GM21381 (cell line): ENCODE measurements around the gene PIF1.
"Not testable (repeated sequence)": the region's sequence is repeated elsewhere in the genome, so short reads cannot be mapped to it uniquely, and the experiment has no call there.

Experiments
- ATAC-seq: cut with Tn5 transposase; IDR thresholded peaks from one replicate; pipeline ENCODE4 v1.9.1; 2021; ENCODE audit warnings: mild to moderate bottlenecking, moderate library complexity; ENCODE audit not compliant: unreplicated experiment

PIF1 gene

GRCh38 chr15:64847876-64848716 is 22.6 kb upstream of the PIF1 start:
- no peak for ATAC-seq

GRCh38 chr15:64847448-64847847 is 22.0 kb upstream of the PIF1 start:
- ATAC-seq = no peak

GRCh38 chr15:64847016-64847415 is 21.6 kb upstream of the PIF1 start:
- no peak for ATAC-seq

DNA sequence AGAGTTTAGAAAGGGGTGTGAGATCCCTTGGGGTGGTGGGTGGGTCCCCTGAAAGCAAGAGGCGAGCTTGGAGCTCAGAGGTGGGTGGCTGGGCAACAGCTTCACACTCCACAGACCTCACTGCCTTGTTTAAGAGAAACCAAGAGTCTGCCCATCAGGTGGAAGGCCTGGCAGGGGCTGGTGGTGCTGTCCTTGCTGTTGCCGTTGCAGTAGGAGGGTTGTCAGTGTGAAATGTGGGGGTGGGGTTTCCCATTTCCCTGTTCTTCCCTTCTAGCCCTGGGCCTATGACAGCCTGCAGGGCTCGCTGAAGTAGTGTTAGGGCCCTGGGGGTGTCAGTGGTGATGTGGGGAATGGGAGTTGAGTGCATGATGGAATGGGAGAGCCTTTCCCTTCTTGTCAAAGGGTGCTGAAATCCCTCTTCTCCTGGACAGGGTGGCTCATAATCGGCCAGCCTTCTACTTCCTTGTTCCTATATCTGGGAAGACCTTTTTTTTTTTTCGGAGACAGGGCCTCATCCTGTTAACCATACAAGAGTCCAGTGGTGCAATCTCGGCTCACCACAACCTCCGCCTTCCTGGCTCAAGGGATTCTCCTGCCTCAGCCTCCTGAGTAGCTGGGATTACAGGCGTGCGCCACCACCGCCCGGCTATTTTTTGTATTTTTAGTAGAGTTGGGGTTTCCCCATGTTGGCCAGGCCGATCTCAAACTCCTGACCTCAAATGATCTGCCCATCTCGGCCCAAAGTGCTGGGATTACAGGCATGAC is 20.6 kb upstream of the PIF1 start:
- no peak for ATAC-seq

DNA sequence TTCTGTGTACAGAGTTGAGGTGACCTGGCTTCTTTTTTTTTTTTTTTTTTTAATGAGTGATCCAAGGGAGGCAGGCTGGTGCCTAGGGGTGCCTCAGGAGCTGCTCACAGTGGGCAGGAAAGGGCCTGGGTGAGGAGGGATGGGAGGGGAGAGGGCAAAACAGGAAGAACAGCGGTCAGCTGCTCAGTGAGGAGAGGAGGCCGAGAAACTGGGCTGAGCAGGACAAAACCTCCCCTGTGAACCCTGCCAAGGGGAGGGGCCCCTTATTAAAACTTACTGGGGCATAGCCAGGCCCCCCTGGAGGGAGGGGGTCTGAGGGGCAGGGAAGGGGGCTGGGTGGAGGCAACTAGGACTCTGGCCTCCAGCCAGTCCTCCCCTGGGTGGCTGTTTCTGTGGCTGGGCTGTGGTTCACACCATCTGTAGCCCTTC is 19.8 kb upstream of the PIF1 start:
- no peak for ATAC-seq

- no peak for ATAC-seq
These were observed 19.2 kb upstream of the PIF1 start for GRCh38 chr15:64844576-64845145.

DNA sequence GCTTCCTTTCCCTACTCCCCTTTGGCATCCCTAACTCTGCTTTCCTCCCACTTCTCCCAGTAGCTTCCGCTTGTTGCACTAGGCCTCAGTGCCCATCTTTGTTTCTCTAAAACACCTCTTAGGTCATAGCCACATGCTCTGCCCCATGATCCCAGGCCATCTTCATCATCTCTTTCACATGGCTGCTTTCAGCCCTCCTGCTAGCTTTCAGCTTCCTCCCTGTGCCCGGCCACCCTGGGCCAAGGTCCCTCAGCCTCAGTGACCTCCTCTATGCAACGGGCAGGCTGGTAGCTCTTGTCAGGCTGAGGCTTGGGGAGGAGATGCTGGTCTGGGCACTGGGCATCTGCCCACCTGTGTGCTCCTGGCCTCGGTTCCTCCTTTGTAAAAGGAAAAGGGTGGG is 18.5 kb upstream of the PIF1 start:
- ATAC-seq = no peak

DNA sequence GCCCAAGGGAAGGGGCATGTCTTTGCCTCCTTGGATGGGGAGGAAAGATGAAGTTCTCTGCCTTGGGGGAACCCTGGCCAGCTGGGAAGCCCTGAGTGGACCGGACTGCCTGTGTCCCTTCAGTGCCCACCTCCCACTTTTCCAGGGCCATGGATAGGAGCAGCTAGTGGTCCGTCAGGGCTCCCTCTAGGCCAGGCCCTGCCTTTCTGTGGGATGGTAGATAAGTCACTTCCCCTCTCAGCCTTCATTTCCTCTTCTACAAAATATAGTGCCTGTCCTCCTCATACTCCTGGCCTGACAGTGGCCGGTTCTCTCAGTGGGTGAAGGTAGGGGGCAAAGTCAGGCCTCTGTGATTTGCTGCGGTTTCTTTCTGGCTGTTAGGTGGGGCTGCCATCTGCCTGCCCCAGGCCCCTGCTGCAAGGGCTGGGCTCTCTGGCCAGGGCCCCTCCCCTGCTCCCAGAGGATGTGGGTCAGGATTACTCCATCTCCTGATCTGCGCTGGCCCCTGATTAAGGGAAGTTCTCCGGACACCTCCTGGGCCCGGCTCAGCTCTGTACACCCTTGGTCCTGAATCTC is 17.6 kb upstream of the PIF1 start:
- ATAC-seq = no peak

DNA sequence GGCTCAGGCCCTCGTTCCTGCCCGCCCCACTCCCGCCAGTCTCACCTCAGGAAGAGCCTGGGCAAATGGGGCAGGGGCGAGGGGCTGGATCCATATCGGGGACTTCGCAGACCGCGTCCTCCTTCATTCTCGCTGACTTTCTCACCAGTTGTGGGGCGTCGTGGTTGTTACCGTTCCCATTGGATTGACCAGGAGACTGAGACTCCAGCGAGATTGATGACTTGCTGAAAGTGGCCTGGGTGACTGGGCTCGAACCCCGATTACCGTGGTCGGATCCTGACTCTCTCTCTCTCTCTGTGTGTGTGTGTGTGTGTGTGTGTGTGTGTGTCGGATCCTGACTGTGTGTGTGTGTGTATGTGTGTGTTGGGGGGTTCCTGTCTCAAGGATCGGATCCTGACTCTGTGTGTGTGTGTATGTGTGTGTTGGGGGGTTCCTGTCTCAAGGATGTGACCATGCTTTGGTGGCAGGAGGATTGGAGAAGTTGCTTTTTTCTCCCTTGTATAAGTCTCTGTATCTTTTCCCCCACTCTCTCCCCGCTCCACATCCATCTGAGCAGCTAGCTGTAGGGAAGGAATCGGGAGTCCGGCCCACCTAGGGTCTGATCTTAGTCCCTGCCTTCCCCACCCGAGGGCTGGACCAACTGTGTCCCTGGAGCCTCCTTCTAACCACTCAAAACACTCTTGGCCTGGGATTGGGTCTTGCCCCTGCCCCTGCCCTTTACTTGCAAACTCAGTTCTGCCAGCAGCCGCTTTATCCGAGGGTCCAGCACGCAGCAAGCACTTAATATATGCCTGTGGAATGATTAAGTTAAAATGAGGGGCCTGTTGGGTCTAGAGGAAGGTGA is 16.9 kb upstream of the PIF1 start:
- no peak for ATAC-seq

DNA sequence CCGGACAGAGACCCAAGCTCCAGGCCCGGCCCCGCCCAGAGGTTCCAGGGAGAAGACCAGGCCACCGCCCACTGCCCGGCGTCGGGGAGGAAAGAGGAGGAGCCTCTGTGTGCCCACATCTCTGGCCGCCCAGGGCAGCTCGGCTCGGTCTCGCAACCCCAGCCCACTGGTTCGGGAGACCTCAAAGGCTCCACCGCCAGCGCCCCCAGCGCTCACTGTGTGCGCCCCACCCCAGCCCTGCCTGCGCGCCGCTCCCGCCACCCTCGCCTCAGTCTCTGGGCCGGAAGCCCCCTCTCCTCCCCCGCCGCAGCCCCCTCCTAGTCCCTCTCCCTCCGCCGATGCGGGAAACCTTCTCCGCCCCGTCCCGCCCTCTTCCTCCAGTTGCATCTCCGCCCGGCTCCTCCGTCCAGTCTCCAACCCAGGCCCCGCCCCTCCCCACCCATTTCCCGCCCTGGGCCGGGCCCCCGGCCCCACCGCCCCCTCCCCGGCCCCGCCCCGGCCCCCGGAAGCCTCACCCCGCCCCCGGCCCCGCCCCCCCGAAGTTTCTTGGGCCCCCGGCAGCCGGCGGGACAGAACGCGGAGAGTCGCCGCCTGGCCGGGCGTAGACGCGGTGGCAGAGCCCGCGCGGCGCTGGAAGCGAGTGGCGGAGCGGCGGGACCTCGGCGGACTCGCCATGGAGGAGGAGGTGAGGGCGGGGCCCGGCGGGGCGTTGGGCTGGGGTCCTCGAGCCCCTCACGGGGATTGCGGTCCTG is 16.1 kb upstream of the PIF1 start, which contains the start of gene PLEKHO2:
PLEKHO2 (plus strand) TSS at position 572 of the 752 bp plus-strand sequence; CDS start at position 674, 102 bp downstream.
- ATAC-seq = peak; percentile 50

- no peak for ATAC-seq
These were observed 15.6 kb upstream of the PIF1 start for GRCh38 chr15:64841060-64841343.

- no peak for ATAC-seq
These were observed 12.1 kb upstream of the PIF1 start for GRCh38 chr15:64837502-64837901.

DNA sequence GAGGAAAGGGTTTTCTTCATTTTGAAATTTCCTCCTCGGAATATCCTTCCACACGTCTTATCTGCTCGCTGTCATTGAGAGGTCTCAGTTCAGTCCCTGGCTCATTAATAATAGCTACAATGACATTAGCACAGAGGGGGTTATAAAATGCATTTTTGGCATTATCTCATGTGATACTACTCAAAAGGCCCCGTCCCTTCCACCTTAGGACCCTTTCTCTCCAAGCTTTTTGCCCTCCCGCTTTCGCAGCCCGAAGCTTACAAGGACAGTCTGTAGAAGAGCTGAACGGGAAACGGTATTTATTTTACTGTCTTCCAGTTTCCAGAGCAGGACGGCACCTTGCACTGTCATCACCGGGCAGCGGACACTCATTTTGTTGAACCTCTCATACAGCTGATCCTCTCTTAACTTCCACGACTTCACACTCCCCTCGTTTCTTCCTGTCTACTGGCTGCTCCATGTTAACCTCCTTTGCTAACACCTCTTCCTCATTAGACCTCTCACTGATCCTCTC is 10.6 kb upstream of the PIF1 start:
- no peak for ATAC-seq

DNA sequence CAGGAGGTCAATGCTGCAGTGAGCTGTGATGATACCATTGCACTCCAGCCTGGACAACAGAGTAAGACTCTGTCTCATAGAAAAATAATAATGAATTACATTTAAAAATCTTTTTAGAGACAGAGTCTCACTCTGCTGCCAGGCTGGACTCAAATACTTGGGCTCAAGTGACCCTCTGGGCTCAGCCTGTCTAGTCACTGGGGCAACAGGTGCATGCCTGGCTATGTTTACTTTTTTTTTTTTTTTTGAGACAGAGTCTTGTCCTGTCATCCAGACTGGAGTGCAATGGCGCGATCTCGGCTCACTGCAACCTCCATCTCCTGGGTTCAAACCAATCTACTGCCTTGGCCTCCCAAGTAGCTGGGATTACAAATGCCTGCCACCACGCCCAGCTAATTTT is 8.2 kb upstream of the PIF1 start:
- ATAC-seq = no peak

- no peak for ATAC-seq
These were observed 3.5 kb upstream of the PIF1 start for GRCh38 chr15:64828985-64829384.

DNA sequence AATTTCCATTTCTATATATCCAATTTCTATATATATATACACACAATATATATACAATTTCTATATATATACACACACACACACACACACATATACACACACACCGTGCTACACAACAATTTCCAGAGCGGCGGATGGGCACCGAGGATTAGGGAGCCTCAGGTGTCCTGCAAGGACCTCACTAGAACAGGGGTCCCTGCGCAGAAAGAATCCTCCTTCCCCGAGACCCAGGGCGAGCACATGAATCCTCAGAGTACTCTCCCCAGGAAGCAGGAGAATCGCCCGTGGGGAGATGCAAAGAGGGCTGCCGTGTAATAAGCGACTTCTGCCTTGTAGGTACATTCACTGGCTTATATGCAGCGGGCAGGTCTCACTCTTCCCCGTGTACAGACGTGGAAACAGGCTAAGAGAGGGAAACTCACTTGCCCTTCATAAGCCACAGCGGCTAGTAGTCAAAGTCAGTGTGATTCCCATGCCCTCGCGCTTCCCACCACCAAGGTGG is 467 bp downstream of the PIF1 start:
- ATAC-seq = no peak

- no peak for ATAC-seq
These were observed 9.0 kb downstream of the PIF1 start for GRCh38 chr15:64816452-64816851.

GRCh38 chr15:64814965-64815364 is 10.5 kb downstream of the PIF1 start:
- ATAC-seq = not testable (repeated sequence)

DNA sequence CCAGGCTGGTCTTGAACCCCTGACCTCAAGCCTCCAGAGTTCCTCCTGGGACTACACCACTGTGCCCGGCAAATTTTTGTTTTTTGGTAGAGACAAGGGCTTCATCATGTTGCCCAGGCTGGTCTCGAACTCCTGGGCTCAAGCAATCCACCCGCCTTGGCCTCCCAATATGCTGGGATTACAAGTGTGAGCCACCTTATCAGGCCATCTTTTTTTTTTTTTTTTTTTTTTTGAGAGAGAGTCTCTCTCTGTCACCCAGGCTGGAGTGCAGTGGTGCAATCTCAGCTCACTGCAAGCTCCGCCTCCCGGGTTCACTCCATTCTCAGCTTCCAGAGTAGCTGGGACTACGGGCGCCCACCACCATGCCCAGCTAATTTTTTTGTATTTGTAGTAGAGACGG is 11.2 kb downstream of the PIF1 start:
- ATAC-seq = not testable (repeated sequence)

- no peak for ATAC-seq
These were observed 12.4 kb downstream of the PIF1 start for GRCh38 chr15:64813075-64813474.
